ENCODE data around the gene ELOVL2.

DNA sequence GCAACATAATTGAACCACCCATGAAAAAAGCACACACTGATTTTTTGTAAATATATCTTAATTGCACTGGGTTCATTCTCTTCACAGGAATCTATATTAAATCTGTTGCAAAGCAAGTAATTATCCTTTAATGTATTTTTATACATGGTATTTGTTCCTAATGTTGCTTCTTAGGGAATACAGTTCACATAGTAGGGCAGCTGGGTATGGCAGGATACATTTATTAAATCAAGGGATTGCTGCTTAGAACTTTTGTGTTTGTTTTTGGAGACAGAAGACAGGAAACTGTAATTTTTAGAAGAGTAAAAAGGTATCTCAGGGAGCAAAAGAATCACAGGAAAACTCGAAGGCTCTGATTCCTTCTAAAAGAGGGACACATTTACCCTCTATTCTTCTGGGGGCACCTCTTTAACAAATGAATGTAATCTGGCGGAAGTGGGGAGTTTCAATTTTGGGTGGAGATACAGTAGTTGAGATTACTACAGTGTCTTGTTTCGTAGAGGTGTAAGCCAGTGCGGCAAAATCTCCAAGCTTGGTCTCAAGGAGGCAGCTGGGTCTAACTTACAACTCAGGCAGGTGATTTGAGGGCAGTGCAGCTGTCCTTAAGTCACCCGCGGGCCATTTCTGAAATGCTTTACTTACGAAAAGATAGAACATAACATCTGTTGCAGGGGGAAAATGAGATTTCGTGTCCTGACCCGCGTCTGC is 48.7 kb upstream of the ELOVL2 start:
- TF ChIP-seq EZH2phosphoT487 (IDR thresholded peaks at IDR 0.05; ENCODE audit: insufficient read depth, low read depth): no peak
- TF ChIP-seq EZH2 (IDR thresholded peaks at IDR 0.05; ENCODE audit: insufficient read depth, poor library complexity, severe bottlenecking): no peak

Data from GM23248 (cell line).